ENCODE measurements around the gene COL4A5. TPM values are rescaled to one million over a fixed set of nuclear protein-coding genes. Genes with fewer than 3 reads are reported as not detected.

The COL4A5 gene
- total RNA-seq, 1 experiment from 2014 or later = 51.3 TPM

GRCh38 chrX:108453841-108454240 is 14.2 kb downstream of the COL4A5 start:
- Histone ChIP-seq H2AK5ac (ENCODE audit: insufficient read length, low read length) (no peak overlapping the region), H4K91ac (ENCODE audit: insufficient read length, low read depth, low read length) (no peak overlapping the region), H3K27ac (ENCODE audit: insufficient read length, low read depth, low read length) (no peak overlapping the region), H2BK20ac (ENCODE audit: low read depth, low read length, poor library complexity, severe bottlenecking) (no peak overlapping the region), H4K20me1 (ENCODE audit: control insufficient read depth, insufficient read depth, insufficient read length) (no peaks in the 10 kb centered on the region), H3K9ac (ENCODE audit: extremely low read depth, insufficient read length, low read length) (no peak overlapping the region), H4K5ac (ENCODE audit: insufficient read length, low read depth, low read length) (no peak overlapping the region), H2BK12ac (ENCODE audit: insufficient read length, low read depth, low read length) (no peak overlapping the region), H3K9me3 (ENCODE audit: control insufficient read depth, low read depth, low read length) (no peaks in the 10 kb centered on the region), H2BK120ac (ENCODE audit: low read depth, low read length, poor library complexity, severe bottlenecking) (no peak overlapping the region), H3K4me2 (ENCODE audit: insufficient read depth, insufficient read length, low read length) (no peak overlapping the region), H3K4me1 (ENCODE audit: insufficient read depth, low read length) (no peaks in the 10 kb centered on the region), H3K23me2 (ENCODE audit: insufficient read length, low read depth, low read length, poor library complexity, severe bottlenecking) (no peaks in the 10 kb centered on the region), H3K27me3 (ENCODE audit: insufficient read depth, low read length) (no peaks in the 10 kb centered on the region), H3K14ac (ENCODE audit: insufficient read depth, low read length) (no peak overlapping the region), H3K23ac (ENCODE audit: insufficient read length, low read depth, low read length) (no peak overlapping the region), H3K4ac (ENCODE audit: low read depth, low read length) (no peak overlapping the region), H3K79me1 (ENCODE audit: insufficient read depth, low read depth, low read length, poor library complexity, severe bottlenecking) (peaks cover 2% of the 10 kb centered on the region), H2AFZ (ENCODE audit: low read length) (no peak overlapping the region), H3K18ac (ENCODE audit: insufficient read length, low read depth, low read length) (no peak overlapping the region), H2BK5ac (ENCODE audit: insufficient read length, low read length) (no peak overlapping the region), H3T11ph (ENCODE audit: low read length) (no peak overlapping the region), H3K79me2 (ENCODE audit: insufficient read depth, low read length) (no peaks in the 10 kb centered on the region; the same call in 1 of the 2 replicates), H4K8ac (replicated peaks; ENCODE audit: insufficient read length, low read depth, low read length) (no peak overlapping the region), H3K56ac (ENCODE audit: insufficient read length, low read depth, low read length) (no peak overlapping the region), H2BK15ac (ENCODE audit: low read depth, low read length) (no peak overlapping the region)
- TF ChIP-seq, protein P1, sequence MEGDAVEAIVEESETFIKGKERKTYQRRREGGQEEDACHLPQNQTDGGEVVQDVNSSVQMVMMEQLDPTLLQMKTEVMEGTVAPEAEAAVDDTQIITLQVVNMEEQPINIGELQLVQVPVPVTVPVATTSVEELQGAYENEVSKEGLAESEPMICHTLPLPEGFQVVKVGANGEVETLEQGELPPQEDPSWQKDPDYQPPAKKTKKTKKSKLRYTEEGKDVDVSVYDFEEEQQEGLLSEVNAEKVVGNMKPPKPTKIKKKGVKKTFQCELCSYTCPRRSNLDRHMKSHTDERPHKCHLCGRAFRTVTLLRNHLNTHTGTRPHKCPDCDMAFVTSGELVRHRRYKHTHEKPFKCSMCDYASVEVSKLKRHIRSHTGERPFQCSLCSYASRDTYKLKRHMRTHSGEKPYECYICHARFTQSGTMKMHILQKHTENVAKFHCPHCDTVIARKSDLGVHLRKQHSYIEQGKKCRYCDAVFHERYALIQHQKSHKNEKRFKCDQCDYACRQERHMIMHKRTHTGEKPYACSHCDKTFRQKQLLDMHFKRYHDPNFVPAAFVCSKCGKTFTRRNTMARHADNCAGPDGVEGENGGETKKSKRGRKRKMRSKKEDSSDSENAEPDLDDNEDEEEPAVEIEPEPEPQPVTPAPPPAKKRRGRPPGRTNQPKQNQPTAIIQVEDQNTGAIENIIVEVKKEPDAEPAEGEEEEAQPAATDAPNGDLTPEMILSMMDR (conservative IDR thresholded peaks at IDR 0.05) = no peak
- H3K9me3 Mint-ChIP-seq = no peaks in the 10 kb centered on the region
- peaks cover 6 to 32% (median 8%) of the 10 kb centered on the region in 3 experiments; a peak in 6 of 7 replicates for H3K36me3 Mint-ChIP-seq (ENCODE audit: insufficient read depth in 1 of 3, low read depth in 3 of 3)
- H3K27ac Mint-ChIP-seq = no peak overlapping the region
- no CpG with 5 or more reads among the region's 3 CpGs for WGBS (ENCODE audit: extremely low coverage, insufficient read length, low lambda C conversion rate)
- no peak overlapping the region for H3K4me3 Mint-ChIP-seq
- no peaks in the 10 kb centered on the region for H3K27me3 Mint-ChIP-seq (ENCODE audit: low read depth)
- no peak for DNase-seq
- H3K4me1 Mint-ChIP-seq = peaks cover 5 to 6% of the 10 kb centered on the region in 2 experiments; a peak in 3 of 4 replicates

Data from H9 (cell line).